Stimulated activated CD8-positive, alpha-beta memory T cell treated with anti-CD3 and anti-CD28 coated beads, Interleukin-7, amount 100 ng/mL, for 4 hours (primary cell): ENCODE measurements around the gene CD82.

ENCODE experiments used
- DNase-seq, 2 donors: peaks; one replicate each; pipeline ENCODE4 v3.0.0-alpha.2; 2020; ENCODE audit warnings: low read depth in 2 of 2

Gene CD82

GRCh38 chr11:44601471-44602370 lies 36.3 kb downstream of the CD82 start:
- DNase-seq: no peak

GRCh38 chr11:44602891-44603310 lies 37.4 kb downstream of the CD82 start:
- DNase-seq: no peak

- no peak for DNase-seq
Observed at GRCh38 chr11:44604171-44604581, 38.7 kb downstream of the CD82 start.

GRCh38 chr11:44605068-44605708 lies 39.7 kb downstream of the CD82 start:
- DNase-seq: no peak

GRCh38 chr11:44605965-44606364 lies 40.5 kb downstream of the CD82 start:
- DNase-seq: no peak

- no peak for DNase-seq
Observed at GRCh38 chr11:44606472-44606871, 41.0 kb downstream of the CD82 start.

GRCh38 chr11:44607319-44607962 lies 42.0 kb downstream of the CD82 start:
- DNase-seq: no peak

- DNase-seq: no peak
Observed at GRCh38 chr11:44607987-44608386, 42.5 kb downstream of the CD82 start.

GRCh38 chr11:44608651-44608990 lies 43.2 kb downstream of the CD82 start:
- no peak for DNase-seq

GRCh38 chr11:44608991-44609782 lies 43.7 kb downstream of the CD82 start:
- DNase-seq: peak in 1 of 2 donors; percentile 23

- no peak for DNase-seq
Observed at GRCh38 chr11:44609783-44610155, 44.3 kb downstream of the CD82 start.

GRCh38 chr11:44610186-44610955 lies 44.9 kb downstream of the CD82 start:
- DNase-seq: no peak

- no peak for DNase-seq
Observed at GRCh38 chr11:44611088-44611487, 45.6 kb downstream of the CD82 start.

GRCh38 chr11:44611687-44612434 lies 46.4 kb downstream of the CD82 start:
- peak; percentile 76 to 79 for DNase-seq

GRCh38 chr11:44613153-44613552 lies 47.7 kb downstream of the CD82 start:
- DNase-seq: no peak

GRCh38 chr11:44614281-44614775 lies 48.9 kb downstream of the CD82 start:
- no peak for DNase-seq

GRCh38 chr11:44615041-44615755 lies 49.7 kb downstream of the CD82 start:
- no peak for DNase-seq

GRCh38 chr11:44615913-44616791 lies 50.7 kb downstream of the CD82 start:
- no peak for DNase-seq
